ENCODE measurements around the gene DDOST.
"Not testable (repeated sequence)": the region's sequence is repeated elsewhere in the genome, so short reads cannot be mapped to it uniquely, and the experiment has no call there.

Gene DDOST

DNA sequence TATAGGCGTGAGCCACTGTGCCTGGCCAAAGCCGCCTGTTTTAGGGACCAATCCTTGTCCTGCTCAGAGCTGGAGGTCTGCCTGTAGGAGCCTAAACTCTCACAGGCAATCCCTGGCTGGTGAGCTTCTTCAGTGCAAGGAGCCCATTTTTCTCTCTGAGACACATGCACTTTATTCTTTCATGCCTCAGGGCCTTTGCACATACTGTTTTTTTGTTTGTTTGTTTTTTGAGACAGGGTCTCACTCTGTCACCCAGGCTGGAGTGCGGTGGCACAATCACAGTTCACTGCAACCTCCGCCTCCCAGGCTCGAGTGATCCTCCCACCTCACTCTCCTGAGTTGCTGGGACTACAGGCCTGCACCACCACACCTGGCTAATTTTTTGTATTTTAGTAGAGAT lies 49.5 kb downstream of the DDOST start:
- no peak overlapping the region for H3K27ac ChIP-seq
- no peak for TF ChIP-seq CTCF (conservative IDR thresholded peaks at IDR 0.05)

- no peak overlapping the region for H3K27ac ChIP-seq
- TF ChIP-seq CTCF (conservative IDR thresholded peaks at IDR 0.05), result no peak
Observed at GRCh38 chr1:20610970-20611369, 50.2 kb downstream of the DDOST start.

DNA sequence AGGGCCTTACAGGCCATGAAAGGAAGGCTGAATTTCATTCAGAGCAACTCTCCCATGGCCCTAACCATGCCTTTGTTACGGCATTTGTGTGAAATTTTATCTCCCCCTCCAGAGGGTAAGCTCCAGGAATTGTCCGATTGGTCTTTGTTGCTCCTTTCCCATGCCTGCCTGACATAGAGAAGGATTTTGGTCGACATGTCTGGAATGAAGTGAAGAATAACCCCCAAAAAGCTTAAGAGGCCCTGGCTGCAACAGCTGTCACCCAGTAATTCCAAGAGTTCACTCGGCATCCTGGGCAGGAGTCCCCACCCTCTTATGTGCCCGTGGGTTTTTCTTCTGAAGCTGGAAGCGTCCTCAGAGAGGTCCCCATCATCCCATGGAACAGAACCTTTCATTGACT lies 51.6 kb downstream of the DDOST start:
- H3K27ac ChIP-seq, result no peak overlapping the region

DNA sequence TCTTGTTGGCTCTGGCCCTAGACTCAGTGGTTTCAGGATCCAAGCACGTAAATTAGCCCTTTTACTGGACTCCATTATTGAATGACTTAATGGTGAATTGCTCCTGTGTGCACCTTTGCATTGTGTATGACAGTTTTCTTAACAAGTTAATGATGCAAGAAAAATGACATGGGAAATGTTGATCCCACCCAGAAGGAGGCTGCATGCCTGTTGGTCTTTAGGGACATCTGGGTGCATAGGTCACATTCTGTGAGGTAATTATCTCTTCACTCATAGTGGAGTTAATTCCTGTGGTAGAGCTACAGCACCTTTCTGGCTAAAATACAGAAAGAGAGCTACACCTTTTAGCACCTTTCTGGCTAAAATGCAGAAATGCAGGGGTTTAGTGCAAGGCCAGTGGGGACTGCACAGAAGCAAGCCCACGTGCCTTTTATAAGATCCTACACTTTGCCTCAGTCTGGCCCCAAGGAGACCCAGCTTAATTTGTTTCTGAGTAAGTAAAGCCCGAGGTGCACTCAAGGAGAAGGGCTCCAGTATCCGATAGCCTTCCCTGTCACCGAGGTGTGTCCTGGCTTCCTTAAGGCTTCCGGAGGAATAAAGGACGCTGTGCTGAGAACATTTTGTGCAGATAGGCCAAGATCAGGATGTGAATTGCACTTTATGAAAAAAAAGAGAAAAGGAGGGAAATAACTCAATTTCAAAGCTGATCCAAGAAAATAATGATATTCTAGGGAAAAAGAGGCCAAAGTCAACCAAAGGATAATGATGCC lies 54.2 kb downstream of the DDOST start:
- H3K27ac ChIP-seq, result not testable (repeated sequence)

More for the DNA sequence above, 51.6 kb downstream of the DDOST start:
- TF ChIP-seq CTCF (conservative IDR thresholded peaks at IDR 0.05), result no peak

GRCh38 chr1:20604678-20605077 lies 56.5 kb downstream of the DDOST start:
- no peak for TF ChIP-seq CTCF (conservative IDR thresholded peaks at IDR 0.05)
- no peak overlapping the region for H3K27ac ChIP-seq

DNA sequence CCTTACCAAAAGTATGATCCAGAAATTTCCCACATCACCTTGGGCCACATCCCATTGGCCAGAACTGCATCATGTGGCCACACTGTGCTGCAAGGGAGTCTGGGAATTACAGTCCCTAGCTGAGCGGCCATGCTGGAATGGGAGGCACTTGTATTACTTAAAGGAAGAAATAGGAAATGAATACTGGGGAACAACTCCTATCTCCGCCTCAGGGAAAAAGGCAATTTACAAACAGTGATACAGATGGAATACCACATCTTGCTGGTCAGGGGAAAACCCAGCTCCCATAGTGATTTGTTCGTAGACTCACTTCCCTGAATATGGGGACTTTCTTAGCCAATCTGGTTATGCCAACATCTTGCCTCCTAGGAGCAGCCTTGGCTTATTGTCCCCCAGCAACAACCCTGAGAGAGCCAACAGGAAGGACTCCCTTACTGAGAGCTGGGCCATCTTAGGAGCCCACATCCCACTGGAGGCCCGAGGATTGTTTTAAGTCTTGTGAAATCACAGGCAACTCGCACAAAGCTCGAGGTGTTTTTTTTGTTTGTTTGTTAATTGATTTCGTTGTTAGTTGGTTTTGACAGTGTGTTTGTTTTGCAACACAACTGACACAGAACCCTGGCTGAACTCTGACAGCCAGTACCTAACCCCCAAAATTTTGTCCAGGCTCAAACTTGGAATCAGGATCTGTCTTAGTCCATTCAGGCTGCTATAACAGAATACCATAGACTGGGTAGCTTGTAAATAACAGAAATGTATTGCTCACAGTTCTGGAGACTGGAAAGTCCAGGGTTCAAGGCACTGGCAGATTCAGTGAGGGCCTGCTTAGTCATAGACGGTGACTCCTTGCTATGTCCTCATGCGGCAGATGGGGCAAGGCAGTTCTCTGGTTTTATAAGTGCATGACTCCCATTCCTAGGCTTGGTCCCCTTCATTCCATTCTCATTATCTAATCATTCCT lies 57.4 kb downstream of the DDOST start:
- no peak overlapping the region for H3K27ac ChIP-seq
- no peak for TF ChIP-seq CTCF (conservative IDR thresholded peaks at IDR 0.05)

DNA sequence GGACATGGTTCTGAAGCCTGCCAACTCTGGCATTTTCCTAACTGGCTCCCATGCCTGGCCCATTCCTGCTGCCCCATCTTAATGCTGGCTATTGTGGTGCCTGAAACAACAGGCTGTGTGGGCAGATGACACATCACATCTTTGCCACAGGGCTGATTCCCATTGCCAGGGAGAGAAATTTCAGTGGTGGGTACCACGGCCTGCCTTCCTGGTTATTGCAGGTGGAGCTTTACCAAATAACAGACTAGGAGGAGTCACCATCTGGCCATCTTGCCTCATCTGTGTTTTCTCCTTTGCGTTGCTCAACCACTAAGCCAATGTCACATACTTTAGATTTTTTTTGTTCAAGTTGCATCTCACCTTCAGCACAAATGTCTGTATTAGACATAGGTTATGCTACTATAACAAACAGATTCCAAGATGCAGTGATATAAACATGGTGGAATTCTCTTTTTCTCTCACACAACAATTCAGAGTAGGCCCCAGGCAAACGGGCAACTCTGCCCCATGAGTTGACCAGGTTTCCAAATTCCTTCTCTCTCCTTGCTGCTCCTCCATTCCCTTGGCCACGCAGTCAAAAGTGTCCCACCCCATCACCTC lies 58.2 kb downstream of the DDOST start:
- H3K27ac ChIP-seq, result no peak overlapping the region
- TF ChIP-seq CTCF (conservative IDR thresholded peaks at IDR 0.05), result no peak

All from VCaP (cell line).